ENCODE data around the gene KRT7.

DNA sequence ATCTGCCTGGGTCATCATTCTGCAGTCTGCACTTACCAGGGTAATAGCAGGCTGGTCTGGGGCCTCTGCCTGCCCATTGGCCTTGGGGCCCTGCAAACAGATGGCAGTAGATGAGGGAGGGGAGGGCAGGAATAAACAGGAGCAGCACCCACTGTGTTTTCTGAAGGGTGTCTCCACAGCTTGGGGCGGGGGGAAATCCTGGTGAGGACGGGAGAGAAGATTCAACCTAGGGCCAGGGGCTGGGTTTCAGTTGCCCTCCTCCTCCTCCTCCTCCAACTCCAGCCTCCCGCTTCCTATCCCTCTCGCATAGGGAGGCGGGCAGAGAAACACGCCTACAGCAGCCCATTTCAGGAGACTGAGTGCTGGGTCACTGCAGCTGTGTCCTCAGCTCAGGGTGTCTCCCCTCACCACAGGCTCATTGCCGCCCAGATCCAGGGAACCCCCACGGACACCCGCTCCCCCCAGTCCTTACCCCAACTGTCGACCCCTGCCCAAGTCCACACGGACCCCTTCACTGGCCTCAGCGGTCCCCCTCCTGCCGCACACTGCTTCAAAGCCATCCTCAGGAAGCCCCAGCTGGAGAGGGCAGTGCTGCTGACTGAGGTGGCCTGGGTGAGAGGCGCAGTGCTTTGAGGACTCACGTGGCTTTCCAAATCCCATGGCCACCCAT, 32.1 kb upstream of the KRT7 start:
- TF ChIP-seq, protein P1, sequence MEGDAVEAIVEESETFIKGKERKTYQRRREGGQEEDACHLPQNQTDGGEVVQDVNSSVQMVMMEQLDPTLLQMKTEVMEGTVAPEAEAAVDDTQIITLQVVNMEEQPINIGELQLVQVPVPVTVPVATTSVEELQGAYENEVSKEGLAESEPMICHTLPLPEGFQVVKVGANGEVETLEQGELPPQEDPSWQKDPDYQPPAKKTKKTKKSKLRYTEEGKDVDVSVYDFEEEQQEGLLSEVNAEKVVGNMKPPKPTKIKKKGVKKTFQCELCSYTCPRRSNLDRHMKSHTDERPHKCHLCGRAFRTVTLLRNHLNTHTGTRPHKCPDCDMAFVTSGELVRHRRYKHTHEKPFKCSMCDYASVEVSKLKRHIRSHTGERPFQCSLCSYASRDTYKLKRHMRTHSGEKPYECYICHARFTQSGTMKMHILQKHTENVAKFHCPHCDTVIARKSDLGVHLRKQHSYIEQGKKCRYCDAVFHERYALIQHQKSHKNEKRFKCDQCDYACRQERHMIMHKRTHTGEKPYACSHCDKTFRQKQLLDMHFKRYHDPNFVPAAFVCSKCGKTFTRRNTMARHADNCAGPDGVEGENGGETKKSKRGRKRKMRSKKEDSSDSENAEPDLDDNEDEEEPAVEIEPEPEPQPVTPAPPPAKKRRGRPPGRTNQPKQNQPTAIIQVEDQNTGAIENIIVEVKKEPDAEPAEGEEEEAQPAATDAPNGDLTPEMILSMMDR (IDR thresholded peaks at IDR 0.05), result no peak
- TF ChIP-seq POLR2A (IDR thresholded peaks at IDR 0.05), result no peak

Measured in thyroid gland (tissue), 4 donors.